SU-DHL-6 (cell line): Measurements from ENCODE around the gene CUBN.

Experiments
- H2AFZ ChIP-seq: fragments of 200-600 bp; sonication (generic); 2 replicates; pipeline ENCODE4 v1.6.1; 2014; ENCODE audit warnings: low read depth, mild to moderate bottlenecking, moderate library complexity, mixed read lengths, antibody characterized with exemption, low read length; ENCODE audit not compliant: severe bottlenecking
- H3F3A ChIP-seq: fragments of 200-600 bp; shearing (Covaris generic); 2 replicates; pipeline ENCODE4 v1.6.0; 2016; ENCODE audit warnings: antibody characterized with exemption, mild to moderate bottlenecking; ENCODE audit not compliant: insufficient read depth
- H3K27ac ChIP-seq: fragments of 200-600 bp; sonication (generic); 2 replicates; pipeline ENCODE4 v1.5.1; 2016; ENCODE audit warnings: low read depth, mild to moderate bottlenecking, low read length, moderate library complexity, mixed read lengths
- H3K27me3 ChIP-seq: fragments of 200-600 bp; sonication (generic), shearing (Covaris generic); 2 replicates; pipeline ENCODE4 v1.6.0; 2014; ENCODE audit warnings: mild to moderate bottlenecking, low read length
- H3K36me3 ChIP-seq: fragments of 200-600 bp; sonication (generic); 2 replicates; pipeline ENCODE4 v1.6.1; 2014; ENCODE audit warnings: mild to moderate bottlenecking, low read length, mixed read lengths
- H3K4me2 ChIP-seq: fragments of 300-600, 200-600 bp; shearing (Covaris generic), sonication (generic); 2 replicates; pipeline ENCODE4 v1.6.0; 2014; ENCODE audit warnings: low read length, low read depth, mild to moderate bottlenecking; ENCODE audit not compliant: poor library complexity, severe bottlenecking
- H3K4me3 ChIP-seq: fragments of 200-600 bp; sonication (generic); 2 replicates; pipeline ENCODE4 v1.5.1; 2014; ENCODE audit warnings: antibody characterized with exemption, low read length, mild to moderate bottlenecking, mixed read lengths; ENCODE audit not compliant: insufficient read depth, poor library complexity, severe bottlenecking
- H3K79me2 ChIP-seq: fragments of 200-600 bp; sonication (generic); 2 replicates; pipeline ENCODE4 v1.6.1; 2014; ENCODE audit warnings: mild to moderate bottlenecking, low read length, moderate library complexity; ENCODE audit not compliant: insufficient read depth
- H3K9ac ChIP-seq: fragments of 200-600 bp; sonication (generic); 2 replicates; pipeline ENCODE4 v1.7.0; 2014; ENCODE audit warnings: mild to moderate bottlenecking, low read length
- H3K9me2 ChIP-seq: fragments of 200-600 bp; sonication (generic); replicated peaks from 2 replicates; pipeline ENCODE4 v1.6.1; 2014; ENCODE audit warnings: low read length; ENCODE audit not compliant: insufficient read depth
- H3K9me3 ChIP-seq: fragments of 200-600 bp; sonication (generic); 2 replicates; pipeline ENCODE4 v1.6.1; 2014; ENCODE audit warnings: low read length, mixed read lengths; ENCODE audit not compliant: insufficient read depth
- H4K20me1 ChIP-seq: fragments of 200-600 bp; sonication (generic); 2 replicates; pipeline ENCODE4 v1.6.1; 2014; ENCODE audit warnings: low read depth, mild to moderate bottlenecking, antibody characterized with exemption, low read length, moderate library complexity, mixed read lengths
- CTCF ChIP-seq: fragments of 200-600 bp; sonication (generic); IDR thresholded peaks from one replicate; pipeline ENCODE4 v1.5.1; 2017; ENCODE audit warnings: antibody characterized with exemption, mild to moderate bottlenecking, low read length, moderate library complexity; ENCODE audit not compliant: insufficient read depth, poor library complexity, severe bottlenecking
- EZH2phosphoT487 ChIP-seq: fragments of 200-600 bp; sonication (generic), shearing (Covaris generic); conservative IDR thresholded peaks from 2 replicates; pipeline ENCODE4 v1.6.1; 2018; ENCODE audit warnings: mild to moderate bottlenecking, antibody characterized with exemption, low read length, moderate library complexity, mixed read lengths

Gene CUBN

GRCh38 chr10:16817125-16818019 is 312.2 kb downstream of the CUBN start, which contains the start of gene RSU1:
Gene RSU1 (minus strand): TSS chr10:16817424. CDS start chr10:16817081, 343 bp downstream.
- no peaks in the 10 kb centered on the region for H3K36me3 ChIP-seq
- H3K79me2 ChIP-seq: peaks cover 42% of the 10 kb centered on the region
- no peaks in the 10 kb centered on the region for H3K9me2 ChIP-seq
- H3F3A ChIP-seq: no peaks in the 10 kb centered on the region
- H3K4me3 ChIP-seq: peak within 1 kb of the TSS; percentile 74
- H3K9me3 ChIP-seq: peaks cover 10% of the 10 kb centered on the region; the same call in 1 of the 2 replicates
- TF ChIP-seq CTCF: no peak
- TF ChIP-seq EZH2phosphoT487: no peak
- H3K27me3 ChIP-seq: no peaks in the 10 kb centered on the region
- H3K27ac ChIP-seq: peak within 1 kb of the TSS; percentile 36; the same call in 1 of the 2 replicates
- H3K4me2 ChIP-seq: peak within 1 kb of the TSS; percentile 94
- H4K20me1 ChIP-seq: no peaks in the 10 kb centered on the region
- H3K9ac ChIP-seq: peak within 1 kb of the TSS; percentile 73
- H2AFZ ChIP-seq: peak within 1 kb of the TSS; percentile 83

- peak overlapping the region; percentile 94 for H3K4me2 ChIP-seq
- no peak overlapping the region for H3K27ac ChIP-seq
- H2AFZ ChIP-seq: peak overlapping the region; percentile 39
- TF ChIP-seq EZH2phosphoT487: no peak
- no peak for TF ChIP-seq CTCF
- peak overlapping the region; percentile 72 for H3K9ac ChIP-seq
- peak overlapping the region; percentile 67 for H3K4me3 ChIP-seq
- H3K79me2 ChIP-seq: peaks cover 44% of the 10 kb centered on the region
- no peaks in the 10 kb centered on the region for H3K9me2 ChIP-seq
- no peaks in the 10 kb centered on the region for H3K27me3 ChIP-seq
- no peaks in the 10 kb centered on the region for H3F3A ChIP-seq
- H3K36me3 ChIP-seq: no peaks in the 10 kb centered on the region
- H3K9me3 ChIP-seq: peaks cover 4% of the 10 kb centered on the region; the same call in 1 of the 2 replicates
- no peaks in the 10 kb centered on the region for H4K20me1 ChIP-seq
Measured at GRCh38 chr10:16816830-16817124, 312.8 kb downstream of the CUBN start.

- peak overlapping the region; percentile 94 for H3K4me2 ChIP-seq
- TF ChIP-seq CTCF: no peak
- no peak for TF ChIP-seq EZH2phosphoT487
Measured at GRCh38 chr10:16816171-16816570, 313.4 kb downstream of the CUBN start.

More at GRCh38 chr10:16816171-16816570, 313.4 kb downstream of the CUBN start:
- Histone ChIP-seq H3K9me3 (no peaks in the 10 kb centered on the region), H2AFZ (no peak overlapping the region), H3K36me3 (no peaks in the 10 kb centered on the region), H3F3A (no peaks in the 10 kb centered on the region), H3K4me3 (peak overlapping the region; percentile 67), H3K27me3 (no peaks in the 10 kb centered on the region), H4K20me1 (no peaks in the 10 kb centered on the region), H3K9me2 (no peaks in the 10 kb centered on the region), H3K27ac (no peak overlapping the region), H3K9ac (peak overlapping the region; percentile 72), H3K79me2 (peaks cover 50% of the 10 kb centered on the region)
